Medulla oblongata (tissue), 1 donor: Measurements from ENCODE around the gene CDK7.

Experiments used
- DNase-seq: peaks from one replicate; pipeline ENCODE4 v3.0.0-alpha.2; 2015; ENCODE audit errors: extremely low spot score

Gene CDK7

DNA sequence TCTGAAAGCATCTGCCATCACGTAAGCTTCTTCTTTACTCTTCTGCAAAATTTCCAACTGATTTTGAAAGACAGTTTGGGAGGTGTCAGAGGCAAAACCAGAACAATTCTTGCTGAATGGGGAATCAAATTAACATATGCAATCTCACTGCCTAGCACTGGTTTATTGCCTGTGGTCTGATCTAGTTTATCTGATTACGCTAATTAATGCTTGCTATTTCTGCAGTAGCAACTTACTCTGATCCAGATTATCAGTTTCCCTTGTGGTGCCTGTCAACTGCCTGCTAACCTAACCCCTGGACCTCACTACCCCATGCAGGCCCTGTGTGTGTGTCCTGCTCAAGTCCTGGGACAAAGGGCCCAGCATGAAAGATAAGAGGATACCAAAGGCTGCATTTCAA lies 57.6 kb downstream of the CDK7 start:
- no peak for DNase-seq

DNA sequence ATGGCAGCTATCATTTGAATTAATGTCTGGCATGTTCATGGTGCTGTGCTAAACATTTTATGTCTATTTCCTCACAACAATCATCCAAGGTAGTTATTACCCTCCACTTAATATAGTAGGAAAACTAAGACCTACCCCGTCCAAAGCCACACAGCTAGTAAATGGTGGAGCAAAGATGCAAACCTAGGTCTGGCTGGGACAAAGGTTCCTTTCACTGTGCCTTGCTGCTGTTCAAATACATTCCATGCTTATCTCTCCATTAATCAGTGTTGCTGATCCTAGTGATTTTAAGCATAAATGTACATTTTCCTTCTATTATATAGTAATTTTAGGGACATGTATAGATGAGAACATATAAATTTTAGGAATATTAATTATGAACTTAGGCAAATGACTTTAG lies 59.2 kb downstream of the CDK7 start:
- no peak for DNase-seq

GRCh38 chr5:69295088-69295754 lies 60.5 kb downstream of the CDK7 start:
- no peak for DNase-seq

GRCh38 chr5:69299625-69300024 lies 64.9 kb downstream of the CDK7 start:
- no peak for DNase-seq

DNA sequence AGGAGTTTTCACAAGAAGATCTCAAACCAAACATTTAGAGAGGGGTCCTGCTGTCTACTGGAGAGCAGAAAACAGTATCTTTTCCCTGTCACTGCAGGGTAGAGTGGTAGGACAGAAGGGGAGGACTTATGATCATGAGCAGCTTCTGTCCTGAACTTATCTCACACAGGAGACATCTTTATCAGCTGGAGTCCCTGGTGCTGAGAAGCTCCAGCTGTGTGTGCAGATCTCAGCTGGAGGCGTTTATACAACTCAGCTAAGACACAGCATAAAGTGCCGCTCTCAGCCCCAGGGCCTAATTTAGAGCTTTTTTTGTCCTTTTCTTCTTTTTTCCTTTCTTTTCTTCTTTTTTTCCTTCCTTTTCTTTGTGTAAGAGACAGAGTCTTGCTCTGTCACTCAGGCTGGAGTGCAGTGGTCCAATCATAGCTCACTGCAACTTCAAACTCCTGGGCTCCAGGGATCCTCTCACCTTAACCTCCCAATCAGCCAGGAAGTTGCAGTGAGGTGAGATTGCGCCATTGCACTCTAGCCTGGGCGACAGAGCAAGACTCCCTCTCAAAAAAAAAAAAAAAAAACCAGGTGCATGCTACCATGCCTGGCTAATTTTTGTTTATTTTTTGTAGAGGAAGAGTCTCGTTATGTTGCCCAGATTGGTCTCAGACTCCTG lies 66.0 kb downstream of the CDK7 start:
- DNase-seq: no peak

DNA sequence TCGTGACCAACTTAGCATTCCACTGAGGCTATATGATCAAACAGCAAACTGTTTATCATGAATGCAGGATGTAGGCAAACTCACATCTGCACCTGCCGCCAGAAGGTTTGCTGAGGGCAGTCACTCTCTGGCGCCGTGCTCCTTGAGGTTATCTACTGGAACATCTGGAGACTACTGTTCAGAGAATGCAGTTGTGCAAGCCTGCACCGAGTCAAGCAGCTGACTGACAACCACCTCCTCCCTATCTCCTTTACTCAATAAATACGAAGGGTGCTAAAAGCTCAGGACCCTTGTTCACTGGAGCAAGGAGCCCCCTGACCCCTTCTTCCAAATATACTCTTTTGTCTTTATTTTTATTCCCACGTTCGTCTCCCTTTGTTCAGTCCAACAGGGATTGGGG lies 70.8 kb downstream of the CDK7 start:
- no peak for DNase-seq

GRCh38 chr5:69308046-69308553 lies 73.4 kb downstream of the CDK7 start:
- no peak for DNase-seq

- no peak for DNase-seq
Observed at GRCh38 chr5:69309380-69309779, 74.7 kb downstream of the CDK7 start.

DNA sequence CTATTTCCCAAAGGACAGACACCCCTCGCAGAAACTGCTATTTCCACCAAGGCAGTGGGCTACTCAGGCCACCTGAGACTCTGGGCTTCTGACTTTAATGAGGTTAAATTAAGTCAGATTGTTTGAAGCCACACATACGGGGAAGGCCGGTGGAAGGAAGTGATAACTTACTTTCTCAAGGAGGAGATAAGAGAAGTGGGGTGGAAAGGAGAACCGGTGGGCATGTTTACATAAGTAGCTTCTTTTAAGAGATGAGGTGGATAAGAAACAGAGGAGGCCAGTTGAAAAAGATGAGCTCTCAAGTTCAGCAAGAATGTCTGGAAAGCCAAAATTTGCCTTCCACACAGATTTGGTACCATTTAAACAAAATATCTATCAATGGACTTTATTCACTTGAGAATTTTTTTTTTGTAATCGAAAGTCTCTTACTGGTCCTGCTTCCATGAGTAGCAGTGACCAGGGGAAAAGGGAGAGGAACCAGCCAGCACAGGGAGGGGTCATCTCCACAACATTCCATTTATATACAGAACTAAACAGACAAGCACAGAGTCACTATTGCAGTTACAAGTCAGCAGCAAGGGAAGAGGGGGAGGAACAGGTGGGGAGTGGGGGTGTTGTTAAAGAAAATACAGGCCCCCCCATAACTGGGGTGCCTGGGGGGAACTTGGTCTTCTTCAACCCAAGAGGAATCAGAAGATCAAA lies 77.9 kb downstream of the CDK7 start:
- no peak for DNase-seq

DNA sequence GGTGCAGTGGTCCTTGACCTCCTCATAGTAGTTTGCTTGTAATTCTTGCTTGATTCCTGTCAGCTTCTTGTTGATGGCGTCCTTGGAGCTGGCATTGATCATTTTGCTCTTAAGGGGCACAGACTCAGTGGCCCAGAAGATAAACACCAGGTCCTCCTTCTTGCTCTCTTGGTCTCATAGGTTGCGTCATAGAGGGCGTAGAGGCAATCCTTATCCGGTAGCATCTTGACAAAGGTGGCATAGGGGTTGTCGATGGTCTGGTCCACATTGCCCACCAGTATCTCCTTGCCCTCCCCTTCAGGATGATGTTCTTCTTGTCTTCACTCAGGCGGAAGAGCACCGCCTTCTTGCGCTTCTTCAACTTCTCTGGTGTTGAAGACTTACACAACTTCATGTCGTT lies 78.7 kb downstream of the CDK7 start:
- no peak for DNase-seq

- no peak for DNase-seq
Observed at GRCh38 chr5:69315972-69316371, 81.3 kb downstream of the CDK7 start.

DNA sequence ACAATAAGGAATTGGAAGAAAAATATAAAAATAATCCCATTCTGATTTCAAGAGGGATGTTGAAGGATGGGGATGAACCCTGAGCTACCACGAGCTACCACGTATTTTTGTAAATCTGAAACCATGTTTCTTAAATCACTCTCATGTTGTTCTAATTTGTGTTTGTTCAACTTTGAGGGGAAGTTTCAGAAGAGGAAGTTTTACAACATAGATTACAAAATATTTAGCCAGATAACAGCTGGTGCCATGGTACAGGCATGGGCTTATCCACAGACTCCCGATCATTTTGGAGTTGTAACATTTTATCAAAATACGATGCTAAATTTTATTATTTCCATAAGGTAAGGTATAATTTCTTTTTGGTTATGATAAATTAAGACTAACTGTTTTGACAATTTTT lies 82.7 kb downstream of the CDK7 start:
- no peak for DNase-seq

- no peak for DNase-seq
Observed at GRCh38 chr5:69326365-69326764, 91.7 kb downstream of the CDK7 start.
